Ectodermal cell (in vitro differentiated cells): ENCODE results near the gene MT1A.

ENCODE experiments used
- H3K27ac ChIP-seq: 2 replicates; pipeline ENCODE4 v1.7.0; 2013; ENCODE audit warnings: mild to moderate bottlenecking, low read depth, low read length; ENCODE audit not compliant: insufficient read depth, poor library complexity, severe bottlenecking
- H3K27me3 ChIP-seq: 2 replicates; pipeline ENCODE4 v1.7.0; 2013; ENCODE audit warnings: mild to moderate bottlenecking, low read length; ENCODE audit not compliant: insufficient read depth, control insufficient read depth, poor library complexity, severe bottlenecking
- H3K36me3 ChIP-seq: one replicate; pipeline ENCODE4 v1.7.0; 2013; ENCODE audit warnings: low read length; ENCODE audit not compliant: control insufficient read depth, insufficient read depth
- H3K4me1 ChIP-seq: one replicate; pipeline ENCODE4 v1.7.0; 2013; ENCODE audit warnings: low read length; ENCODE audit not compliant: control insufficient read depth, insufficient read depth
- H3K4me3 ChIP-seq: 2 replicates; pipeline ENCODE4 v1.7.0; 2013; ENCODE audit warnings: low read depth, low read length, control low read depth; ENCODE audit not compliant: insufficient read depth
- H3K9me3 ChIP-seq: 2 replicates; pipeline ENCODE4 v1.7.0; 2013; ENCODE audit warnings: mild to moderate bottlenecking, low read length, moderate library complexity; ENCODE audit not compliant: control insufficient read depth
- WGBS, 2 experiments: methylation state at CpG; one replicate each; pipeline ENCODE4 v1.1.7; 2013; ENCODE audit warnings: missing lambda C conversion rate in 2 of 2; 5-methylcytosine and 5-hydroxymethylcytosine counted together

MT1A gene

GRCh38 chr16:56679818-56680217 is 41.4 kb downstream of the MT1A start:
- Histone ChIP-seq H3K4me1 (peaks cover 6% of the 10 kb centered on the region), H3K4me3 (no peak overlapping the region), H3K36me3 (no peaks in the 10 kb centered on the region), H3K9me3 (no peaks in the 10 kb centered on the region), H3K27me3 (peaks cover 73% of the 10 kb centered on the region), H3K27ac (no peak overlapping the region)
- 88 to 89% methylated on average over 6 of the region's 6 CpGs for WGBS, 2 experiments

DNA sequence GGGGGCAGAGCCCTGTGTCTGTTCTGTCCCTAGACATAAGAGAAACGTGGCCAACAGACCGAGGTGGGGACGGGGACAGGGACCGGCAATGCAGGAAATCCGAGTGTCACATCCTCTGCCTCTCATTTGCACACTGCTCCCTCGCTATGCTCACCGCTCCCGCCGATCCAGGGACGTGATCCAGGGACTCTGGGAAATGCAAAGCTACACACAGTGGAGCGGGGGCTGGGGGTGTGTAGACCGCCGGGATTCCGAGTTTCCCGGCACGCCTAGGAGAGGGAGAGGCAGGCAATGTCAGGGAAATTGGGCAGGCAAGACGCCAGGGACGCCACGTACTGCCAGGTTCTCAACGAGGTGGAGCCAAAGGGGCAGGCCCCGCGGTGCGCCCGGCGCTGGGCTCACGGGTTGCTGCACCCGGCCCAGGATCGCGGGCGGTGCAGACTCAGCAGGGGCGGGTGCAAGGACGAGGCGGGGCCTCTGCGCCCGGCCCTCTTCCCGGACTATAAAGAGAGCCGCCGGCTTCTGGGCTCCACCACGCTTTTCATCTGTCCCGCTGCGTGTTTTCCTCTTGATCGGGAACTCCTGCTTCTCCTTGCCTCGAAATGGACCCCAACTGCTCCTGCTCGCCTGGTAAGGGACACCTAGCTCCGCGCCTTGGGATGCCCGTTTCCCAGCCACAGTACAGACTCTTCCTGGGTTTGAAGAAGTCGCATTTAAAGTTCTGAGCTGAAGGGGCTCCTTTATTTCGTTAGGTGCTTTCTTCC is 43.7 kb downstream of the MT1A start, which contains the start of gene MT1X:
MT1X (plus strand) TSS at position 532 of the 764 bp plus-strand sequence; CDS start at position 603, 71 bp downstream.
- Histone ChIP-seq H3K4me1 (peaks cover 6% of the 10 kb centered on the region), H3K36me3 (no peaks in the 10 kb centered on the region), H3K27me3 (peaks cover 50% of the 10 kb centered on the region)

DNA sequence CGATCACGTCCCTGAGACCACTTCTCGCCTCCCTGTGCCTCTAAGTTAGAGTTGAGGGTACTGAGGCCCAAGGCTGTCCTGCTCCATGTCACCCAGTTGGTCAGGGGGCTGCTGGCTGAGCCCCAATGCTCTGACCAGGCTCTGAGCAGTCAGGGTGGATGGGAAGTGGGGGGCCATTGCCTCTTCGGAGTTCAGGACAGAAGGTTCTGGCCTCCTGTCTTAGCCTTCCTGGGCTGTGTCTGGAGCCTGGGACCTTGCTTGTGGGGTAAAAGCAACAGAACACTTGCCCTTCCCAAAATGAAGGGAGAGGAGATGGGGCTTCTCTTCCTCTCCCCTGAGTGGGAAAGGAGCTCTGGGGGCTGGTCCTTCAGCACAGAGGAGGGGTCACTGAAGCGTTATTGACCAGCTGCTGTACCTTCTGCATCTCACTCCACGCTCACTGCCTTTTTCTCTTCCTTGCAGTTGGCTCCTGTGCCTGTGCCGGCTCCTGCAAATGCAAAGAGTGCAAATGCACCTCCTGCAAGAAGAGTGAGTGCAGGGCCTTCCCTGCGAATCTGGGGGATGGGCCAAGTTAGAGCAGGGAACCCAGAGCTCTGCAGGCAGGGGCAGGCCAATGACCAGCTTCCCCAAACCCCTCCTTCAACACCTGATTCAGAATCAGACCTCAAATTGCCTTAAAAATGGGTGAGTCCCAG is 44.4 kb downstream of the MT1A start:
- peaks cover 6% of the 10 kb centered on the region for H3K4me1 ChIP-seq
- H3K27me3 ChIP-seq = peaks cover 43% of the 10 kb centered on the region
- H3K36me3 ChIP-seq = no peaks in the 10 kb centered on the region
- H3K27ac ChIP-seq = no peak overlapping the region
- 27 to 31% methylated on average over 8 of the region's 8 CpGs for WGBS, 2 experiments
- H3K4me3 ChIP-seq = peak overlapping the region; percentile 51
- H3K9me3 ChIP-seq = no peaks in the 10 kb centered on the region

More for the DNA sequence above, 43.7 kb downstream of the MT1A start, which contains the start of gene MT1X:
- no peaks in the 10 kb centered on the region for H3K9me3 ChIP-seq
- 1% methylated on average over 49 of the region's 49 CpGs for WGBS, 2 experiments
- H3K4me3 ChIP-seq = peak within 1 kb of the TSS; percentile 51
- no peak within 1 kb of the TSS for H3K27ac ChIP-seq

DNA sequence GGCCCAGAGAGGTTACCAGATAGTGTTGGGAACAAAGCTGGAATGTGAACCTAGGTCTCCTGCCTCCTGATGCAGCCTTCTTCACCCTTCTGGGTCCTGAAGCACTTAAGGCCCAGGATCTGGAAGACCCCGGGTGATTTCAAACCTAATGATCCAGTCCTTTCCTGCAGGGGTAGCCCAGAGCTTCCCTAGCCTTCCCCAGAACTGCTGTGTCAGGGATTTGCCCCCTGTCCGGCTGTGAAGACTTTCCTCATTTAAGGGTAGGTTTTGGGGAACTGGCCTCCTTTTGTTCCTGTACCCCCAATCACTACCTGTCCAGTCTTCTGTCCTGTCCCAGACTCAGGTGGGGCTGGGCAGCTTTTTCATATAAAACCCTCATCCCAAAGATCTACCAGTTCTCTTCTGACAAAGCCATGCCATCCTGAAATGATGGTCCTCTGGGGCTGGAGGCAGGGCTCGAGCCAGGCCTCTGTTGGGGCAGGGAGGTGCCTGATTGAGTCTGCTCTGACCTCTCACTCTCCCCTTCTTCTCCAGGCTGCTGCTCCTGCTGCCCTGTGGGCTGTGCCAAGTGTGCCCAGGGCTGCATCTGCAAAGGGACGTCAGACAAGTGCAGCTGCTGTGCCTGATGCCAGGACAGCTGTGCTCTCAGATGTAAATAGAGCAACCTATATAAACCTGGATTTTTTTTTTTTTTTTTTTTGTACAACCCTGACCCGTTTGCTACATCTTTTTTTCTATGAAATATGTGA is 45.1 kb downstream of the MT1A start:
- H3K36me3 ChIP-seq = no peaks in the 10 kb centered on the region

DNA sequence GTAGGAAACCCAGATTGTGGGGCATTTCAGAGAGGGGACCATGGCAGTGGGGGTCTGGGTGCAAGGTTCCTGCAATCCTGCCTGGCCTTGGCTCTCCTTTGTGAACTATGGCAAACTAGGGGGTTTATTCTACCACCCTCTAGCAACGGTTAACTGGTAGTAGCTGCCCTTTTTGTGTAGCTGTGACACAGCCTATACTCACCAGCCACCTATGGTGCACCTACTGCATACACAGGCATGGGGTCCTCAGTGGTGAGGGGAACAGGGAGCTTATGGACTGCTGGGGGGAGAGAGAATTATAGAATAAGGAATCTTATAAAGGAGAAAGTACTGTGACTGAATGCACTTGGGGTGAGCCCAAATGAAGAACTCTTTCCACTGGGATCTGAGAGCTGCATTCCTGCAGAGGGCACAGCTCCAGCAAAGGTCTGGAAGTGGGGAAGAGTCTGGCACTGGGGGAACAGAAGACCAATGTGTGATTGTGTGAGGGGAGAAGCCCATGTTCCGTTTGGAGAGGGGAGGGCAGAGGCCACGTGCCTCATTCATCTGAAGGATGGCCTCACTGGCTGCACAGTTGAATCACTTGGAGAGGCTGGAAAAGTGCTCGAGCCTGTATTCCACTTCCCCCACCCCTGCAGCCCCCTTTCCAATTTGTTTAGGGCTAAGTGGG is 45.9 kb downstream of the MT1A start:
- no peak overlapping the region for H3K4me3 ChIP-seq
- 70 to 76% methylated on average over 4 of the region's 4 CpGs for WGBS, 2 experiments
- peaks cover 41% of the 10 kb centered on the region for H3K27me3 ChIP-seq
- H3K9me3 ChIP-seq = no peaks in the 10 kb centered on the region
- no peaks in the 10 kb centered on the region for H3K36me3 ChIP-seq
- peaks cover 6% of the 10 kb centered on the region for H3K4me1 ChIP-seq
- no peak overlapping the region for H3K27ac ChIP-seq

More for the DNA sequence above, 45.1 kb downstream of the MT1A start:
- H3K27me3 ChIP-seq = peaks cover 41% of the 10 kb centered on the region
- 77 to 83% methylated on average over 4 to 5 of the region's 5 CpGs for WGBS, 2 experiments
- H3K27ac ChIP-seq = no peak overlapping the region
- no peak overlapping the region for H3K4me3 ChIP-seq
- peaks cover 6% of the 10 kb centered on the region for H3K4me1 ChIP-seq
- no peaks in the 10 kb centered on the region for H3K9me3 ChIP-seq

GRCh38 chr16:56684926-56685590 is 46.6 kb downstream of the MT1A start:
- H3K9me3 ChIP-seq = no peaks in the 10 kb centered on the region
- H3K27me3 ChIP-seq = peaks cover 40% of the 10 kb centered on the region
- peaks cover 6% of the 10 kb centered on the region for H3K4me1 ChIP-seq
- H3K36me3 ChIP-seq = no peaks in the 10 kb centered on the region
- H3K4me3 ChIP-seq = no peak overlapping the region
- no peak overlapping the region for H3K27ac ChIP-seq
- WGBS, 2 experiments = 92 to 96% methylated on average over 4 of the region's 4 CpGs

DNA sequence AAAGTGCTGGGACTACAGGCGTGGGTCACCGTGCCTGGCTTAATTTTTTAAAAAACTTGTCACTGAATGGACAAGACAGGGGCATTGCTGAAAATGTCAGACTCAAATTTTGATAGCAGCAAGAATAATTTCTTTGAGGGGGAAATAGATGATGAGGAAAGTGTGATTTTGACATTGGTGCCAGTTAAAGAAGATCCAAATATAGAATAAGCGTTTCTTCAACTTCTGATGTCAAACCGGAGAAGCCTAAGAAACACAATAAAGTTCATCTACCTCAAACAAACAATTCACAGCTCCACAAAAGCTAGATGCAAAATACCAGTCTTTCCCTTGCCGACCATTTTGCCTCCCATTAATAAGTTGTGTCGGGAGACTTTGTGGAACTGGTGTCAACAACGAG is 48.3 kb downstream of the MT1A start:
- no peaks in the 10 kb centered on the region for H3K9me3 ChIP-seq
- no peak overlapping the region for H3K4me3 ChIP-seq
- 93 to 95% methylated on average over 7 of the region's 7 CpGs for WGBS, 2 experiments
- H3K27me3 ChIP-seq = peaks cover 25% of the 10 kb centered on the region
- no peaks in the 10 kb centered on the region for H3K36me3 ChIP-seq
- H3K4me1 ChIP-seq = peaks cover 6% of the 10 kb centered on the region
- H3K27ac ChIP-seq = no peak overlapping the region

DNA sequence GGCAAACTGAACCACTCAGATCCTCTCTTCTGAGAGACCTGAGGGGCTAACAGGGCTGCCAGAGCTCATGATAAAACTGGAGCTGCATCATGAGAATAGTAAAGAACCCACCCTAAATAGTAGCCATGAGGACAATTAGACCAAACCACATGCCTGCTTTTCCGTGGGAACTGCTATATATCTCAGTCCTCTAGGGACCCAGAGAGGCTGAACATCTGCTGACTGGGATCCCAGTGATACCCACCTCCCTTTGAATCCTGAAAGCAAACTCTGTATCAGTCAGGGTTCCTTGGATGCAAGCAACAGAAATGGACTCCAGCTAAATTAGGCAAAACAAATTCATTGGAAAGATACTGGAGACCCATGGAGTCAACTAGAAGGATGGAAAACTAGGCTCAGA is 50.3 kb downstream of the MT1A start:
- H3K4me1 ChIP-seq = no peaks in the 10 kb centered on the region
- 55 to 61% methylated on average over 1 of the region's 1 CpG for WGBS, 2 experiments
- H3K9me3 ChIP-seq = no peaks in the 10 kb centered on the region
- H3K27me3 ChIP-seq = peaks cover 5% of the 10 kb centered on the region
- no peaks in the 10 kb centered on the region for H3K36me3 ChIP-seq
- H3K4me3 ChIP-seq = no peak overlapping the region
- H3K27ac ChIP-seq = no peak overlapping the region

GRCh38 chr16:56689171-56689570 is 50.7 kb downstream of the MT1A start:
- WGBS, 2 experiments = 84 to 87% methylated on average over 3 of the region's 3 CpGs
- Histone ChIP-seq H3K36me3 (no peaks in the 10 kb centered on the region), H3K27me3 (peaks cover 2% of the 10 kb centered on the region), H3K4me1 (no peaks in the 10 kb centered on the region), H3K9me3 (no peaks in the 10 kb centered on the region), H3K27ac (no peak overlapping the region), H3K4me3 (no peak overlapping the region)
